ENCODE measurements around the gene PCDHGA1.

Gene PCDHGA1

GRCh38 chr5:141349917-141350619, 19.8 kb downstream of the PCDHGA1 start, which contains the start of gene PCDHGB1:
Gene PCDHGB1, plus strand, starts transcription at chr5:141350099. Its CDS starts 162 bp downstream, at chr5:141350261.
- TF ChIP-seq, protein P1, sequence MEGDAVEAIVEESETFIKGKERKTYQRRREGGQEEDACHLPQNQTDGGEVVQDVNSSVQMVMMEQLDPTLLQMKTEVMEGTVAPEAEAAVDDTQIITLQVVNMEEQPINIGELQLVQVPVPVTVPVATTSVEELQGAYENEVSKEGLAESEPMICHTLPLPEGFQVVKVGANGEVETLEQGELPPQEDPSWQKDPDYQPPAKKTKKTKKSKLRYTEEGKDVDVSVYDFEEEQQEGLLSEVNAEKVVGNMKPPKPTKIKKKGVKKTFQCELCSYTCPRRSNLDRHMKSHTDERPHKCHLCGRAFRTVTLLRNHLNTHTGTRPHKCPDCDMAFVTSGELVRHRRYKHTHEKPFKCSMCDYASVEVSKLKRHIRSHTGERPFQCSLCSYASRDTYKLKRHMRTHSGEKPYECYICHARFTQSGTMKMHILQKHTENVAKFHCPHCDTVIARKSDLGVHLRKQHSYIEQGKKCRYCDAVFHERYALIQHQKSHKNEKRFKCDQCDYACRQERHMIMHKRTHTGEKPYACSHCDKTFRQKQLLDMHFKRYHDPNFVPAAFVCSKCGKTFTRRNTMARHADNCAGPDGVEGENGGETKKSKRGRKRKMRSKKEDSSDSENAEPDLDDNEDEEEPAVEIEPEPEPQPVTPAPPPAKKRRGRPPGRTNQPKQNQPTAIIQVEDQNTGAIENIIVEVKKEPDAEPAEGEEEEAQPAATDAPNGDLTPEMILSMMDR (IDR thresholded peaks at IDR 0.05; ENCODE audit: extremely low read depth, insufficient read depth, missing control alignments), result peak; percentile 61
- in situ Hi-C loops (cut with MboI; ENCODE audit: low pct_unique_long_range_greater_than_20kb, low sequenced_read_pairs, unreplicated experiment), result no loop called here
- DNase-seq (ENCODE audit: low spot score), result peak; percentile 77

DNA sequence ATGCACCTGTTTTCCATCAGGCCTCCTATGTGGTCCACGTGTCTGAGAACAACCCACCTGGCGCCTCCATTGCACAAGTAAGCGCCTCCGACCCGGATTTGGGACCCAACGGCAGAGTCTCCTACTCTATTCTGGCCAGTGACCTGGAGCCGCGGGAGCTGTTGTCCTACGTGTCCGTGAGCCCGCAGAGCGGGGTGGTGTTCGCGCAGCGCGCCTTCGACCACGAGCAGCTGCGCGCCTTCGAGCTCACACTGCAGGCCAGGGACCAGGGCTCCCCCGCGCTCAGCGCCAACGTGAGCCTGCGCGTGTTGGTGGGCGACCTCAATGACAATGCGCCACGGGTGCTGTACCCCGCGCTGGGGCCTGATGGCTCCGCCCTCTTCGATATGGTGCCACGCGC, 21.3 kb downstream of the PCDHGA1 start:
- DNase-seq (ENCODE audit: low spot score), result no peak
- TF ChIP-seq, protein P1 (IDR thresholded peaks at IDR 0.05; ENCODE audit: extremely low read depth, insufficient read depth, missing control alignments), result no peak
- in situ Hi-C loops (cut with MboI; ENCODE audit: low pct_unique_long_range_greater_than_20kb, low sequenced_read_pairs, unreplicated experiment), result no loop called here

DNA sequence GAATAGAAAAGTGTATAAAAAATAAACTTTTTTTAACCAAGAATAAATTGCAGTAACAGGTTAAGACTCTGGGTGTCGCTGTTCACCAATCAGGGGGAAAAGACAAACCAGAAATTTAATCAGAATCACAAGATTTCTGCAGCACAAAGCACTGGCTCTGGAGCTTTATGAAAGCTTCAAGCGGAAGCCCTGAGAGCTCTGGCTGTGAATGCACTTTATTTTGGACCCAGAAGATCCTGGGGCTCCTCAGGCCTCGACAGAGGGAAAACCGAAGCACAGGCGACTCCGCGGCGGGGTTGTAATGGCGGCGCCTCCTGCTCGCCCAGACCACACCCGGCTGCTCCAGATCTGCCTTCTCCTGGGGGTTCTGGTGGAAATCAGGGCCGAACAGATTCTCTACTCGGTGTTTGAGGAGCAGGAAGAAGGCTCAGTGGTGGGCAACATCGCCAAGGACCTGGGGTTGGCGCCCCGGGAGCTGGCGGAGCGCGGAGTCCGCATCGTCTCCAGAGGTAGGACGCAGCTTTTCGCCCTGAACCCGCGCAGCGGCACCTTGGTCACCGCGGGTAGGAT, 24.7 kb downstream of the PCDHGA1 start, which contains the start of gene PCDHGA4:
PCDHGA4 (plus strand) TSS at position 122 of the 570 bp plus-strand sequence; CDS start at position 209, 87 bp downstream.
- in situ Hi-C loops (cut with MboI; ENCODE audit: low pct_unique_long_range_greater_than_20kb, low sequenced_read_pairs, unreplicated experiment), result no loop called here
- DNase-seq (ENCODE audit: low spot score), result no peak

DNA sequence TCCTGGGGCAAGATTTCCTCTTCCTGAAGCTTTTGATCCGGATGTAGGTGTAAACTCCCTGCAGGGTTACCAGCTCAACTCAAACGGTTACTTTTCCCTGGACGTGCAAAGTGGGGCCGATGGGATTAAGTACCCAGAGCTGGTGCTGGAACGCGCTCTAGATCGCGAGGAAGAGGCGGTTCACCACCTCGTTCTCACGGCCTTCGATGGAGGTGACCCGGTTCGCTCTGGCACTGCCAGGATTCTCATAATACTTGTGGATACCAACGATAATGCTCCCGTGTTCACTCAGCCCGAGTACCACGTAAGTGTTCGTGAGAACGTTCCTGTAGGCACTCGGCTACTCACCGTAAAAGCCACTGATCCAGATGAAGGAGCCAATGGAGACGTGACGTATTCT, 25.3 kb downstream of the PCDHGA1 start:
- in situ Hi-C loops (cut with MboI; ENCODE audit: low pct_unique_long_range_greater_than_20kb, low sequenced_read_pairs, unreplicated experiment), result no loop called here

More for the DNA sequence above, 24.7 kb downstream of the PCDHGA1 start, which contains the start of gene PCDHGA4:
- TF ChIP-seq, protein P1 (IDR thresholded peaks at IDR 0.05; ENCODE audit: extremely low read depth, insufficient read depth, missing control alignments), result peak; percentile 22

DNA sequence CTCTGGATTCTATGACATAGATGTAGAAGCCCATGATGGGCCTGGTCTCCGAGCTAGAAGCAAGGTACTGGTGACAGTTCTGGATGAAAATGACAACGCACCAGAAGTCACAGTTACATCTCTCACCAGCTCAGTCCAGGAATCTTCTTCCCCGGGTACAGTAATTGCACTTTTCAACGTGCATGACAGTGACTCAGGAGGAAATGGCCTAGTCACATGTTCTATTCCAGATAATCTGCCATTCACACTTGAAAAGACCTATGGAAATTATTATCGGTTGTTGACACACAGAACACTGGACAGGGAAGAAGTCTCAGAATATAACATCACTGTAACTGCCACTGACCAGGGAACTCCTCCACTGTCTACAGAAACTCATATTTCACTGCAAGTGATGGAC, 25.8 kb downstream of the PCDHGA1 start:
- TF ChIP-seq, protein P1 (IDR thresholded peaks at IDR 0.05; ENCODE audit: extremely low read depth, insufficient read depth, missing control alignments), result no peak
- in situ Hi-C loops (cut with MboI; ENCODE audit: low pct_unique_long_range_greater_than_20kb, low sequenced_read_pairs, unreplicated experiment), result no loop called here
- no peak for DNase-seq (ENCODE audit: low spot score)

More for the DNA sequence above, 25.3 kb downstream of the PCDHGA1 start:
- TF ChIP-seq, protein P1 (IDR thresholded peaks at IDR 0.05; ENCODE audit: extremely low read depth, insufficient read depth, missing control alignments), result no peak
- no peak for DNase-seq (ENCODE audit: low spot score)

DNA sequence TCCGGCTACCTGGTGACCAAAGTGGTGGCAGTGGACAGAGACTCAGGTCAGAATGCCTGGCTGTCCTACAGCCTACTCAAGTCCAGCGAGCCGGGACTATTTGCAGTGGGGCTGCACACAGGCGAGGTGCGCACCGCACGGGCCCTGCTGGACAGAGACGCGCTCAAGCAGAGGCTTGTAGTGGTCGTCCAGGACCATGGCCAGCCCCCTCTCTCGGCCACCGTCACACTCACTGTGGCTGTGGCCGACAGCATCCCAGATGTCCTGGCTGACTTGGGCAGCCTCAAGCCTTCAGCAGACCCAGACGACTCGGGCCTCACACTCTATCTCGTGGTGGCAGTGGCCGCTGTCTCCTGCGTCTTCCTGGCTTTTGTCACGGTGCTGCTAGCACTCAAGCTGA, 26.6 kb downstream of the PCDHGA1 start:
- DNase-seq (ENCODE audit: low spot score), result no peak
- TF ChIP-seq, protein P1 (IDR thresholded peaks at IDR 0.05; ENCODE audit: extremely low read depth, insufficient read depth, missing control alignments), result no peak
- in situ Hi-C loops (cut with MboI; ENCODE audit: low pct_unique_long_range_greater_than_20kb, low sequenced_read_pairs, unreplicated experiment), result no loop called here

All from GM13977 (cell line).